GM20000 (cell line): Measurements from ENCODE around the gene E4F1.

Source experiments
- DNase-seq: peaks from one replicate; pipeline ENCODE4 v3.0.0; 2012; ENCODE audit warnings: low spot score
- TF ChIP-seq, protein P1 (sequence below): IDR thresholded peaks from 2 replicates; pipeline ENCODE4 v1.5.1; 2012; ENCODE audit warnings: mild to moderate bottlenecking, control low read depth; ENCODE audit errors: extremely low read depth, missing control alignments

E4F1 gene

DNA sequence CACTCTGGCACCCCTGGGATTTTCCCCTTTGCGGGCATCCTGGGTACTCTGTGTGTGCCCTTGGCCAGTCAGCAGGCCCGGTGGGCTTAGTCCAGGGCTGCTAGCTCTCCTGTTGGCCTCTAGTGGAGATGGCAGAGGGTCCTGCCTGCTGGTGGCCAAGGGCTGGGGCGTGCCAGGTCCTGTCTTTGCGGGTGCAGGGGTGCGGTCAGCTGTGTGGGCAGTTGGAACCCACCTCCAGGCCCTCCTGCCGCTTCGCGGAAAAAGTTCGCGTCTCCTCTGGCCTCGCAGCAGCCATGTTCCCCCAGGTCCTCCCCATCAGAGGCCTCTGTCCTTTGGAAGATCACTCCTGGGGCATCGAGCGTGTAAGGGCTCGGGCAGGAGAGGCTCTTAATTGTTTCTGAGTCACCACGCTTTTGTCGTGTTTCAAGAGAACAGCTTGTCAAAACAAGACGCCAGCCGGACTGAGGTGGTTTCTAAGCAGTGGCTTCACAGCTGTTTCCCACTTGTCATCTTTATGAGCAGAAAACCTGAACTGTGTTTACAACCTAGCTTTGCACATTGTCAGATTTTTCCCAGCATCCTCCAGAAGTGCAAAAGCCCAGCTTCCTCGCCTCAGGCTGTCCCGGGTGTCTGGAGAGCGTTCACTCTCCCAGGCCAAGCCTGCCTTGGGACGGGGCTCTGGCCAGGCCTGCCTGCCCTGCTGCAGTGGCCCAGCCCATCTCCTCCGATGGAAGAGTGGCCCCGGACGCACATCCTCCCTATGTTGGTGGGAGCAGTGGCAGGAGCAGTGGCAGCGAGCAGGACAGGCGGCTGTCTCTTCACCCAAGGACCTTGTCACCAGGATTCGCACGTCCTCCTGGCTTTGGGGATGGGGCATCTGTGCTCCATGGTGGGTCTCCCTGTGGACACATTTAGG, 7.9 kb downstream of the E4F1 start:
- TF ChIP-seq, protein P1, sequence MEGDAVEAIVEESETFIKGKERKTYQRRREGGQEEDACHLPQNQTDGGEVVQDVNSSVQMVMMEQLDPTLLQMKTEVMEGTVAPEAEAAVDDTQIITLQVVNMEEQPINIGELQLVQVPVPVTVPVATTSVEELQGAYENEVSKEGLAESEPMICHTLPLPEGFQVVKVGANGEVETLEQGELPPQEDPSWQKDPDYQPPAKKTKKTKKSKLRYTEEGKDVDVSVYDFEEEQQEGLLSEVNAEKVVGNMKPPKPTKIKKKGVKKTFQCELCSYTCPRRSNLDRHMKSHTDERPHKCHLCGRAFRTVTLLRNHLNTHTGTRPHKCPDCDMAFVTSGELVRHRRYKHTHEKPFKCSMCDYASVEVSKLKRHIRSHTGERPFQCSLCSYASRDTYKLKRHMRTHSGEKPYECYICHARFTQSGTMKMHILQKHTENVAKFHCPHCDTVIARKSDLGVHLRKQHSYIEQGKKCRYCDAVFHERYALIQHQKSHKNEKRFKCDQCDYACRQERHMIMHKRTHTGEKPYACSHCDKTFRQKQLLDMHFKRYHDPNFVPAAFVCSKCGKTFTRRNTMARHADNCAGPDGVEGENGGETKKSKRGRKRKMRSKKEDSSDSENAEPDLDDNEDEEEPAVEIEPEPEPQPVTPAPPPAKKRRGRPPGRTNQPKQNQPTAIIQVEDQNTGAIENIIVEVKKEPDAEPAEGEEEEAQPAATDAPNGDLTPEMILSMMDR, result no peak
- no peak for DNase-seq

DNA sequence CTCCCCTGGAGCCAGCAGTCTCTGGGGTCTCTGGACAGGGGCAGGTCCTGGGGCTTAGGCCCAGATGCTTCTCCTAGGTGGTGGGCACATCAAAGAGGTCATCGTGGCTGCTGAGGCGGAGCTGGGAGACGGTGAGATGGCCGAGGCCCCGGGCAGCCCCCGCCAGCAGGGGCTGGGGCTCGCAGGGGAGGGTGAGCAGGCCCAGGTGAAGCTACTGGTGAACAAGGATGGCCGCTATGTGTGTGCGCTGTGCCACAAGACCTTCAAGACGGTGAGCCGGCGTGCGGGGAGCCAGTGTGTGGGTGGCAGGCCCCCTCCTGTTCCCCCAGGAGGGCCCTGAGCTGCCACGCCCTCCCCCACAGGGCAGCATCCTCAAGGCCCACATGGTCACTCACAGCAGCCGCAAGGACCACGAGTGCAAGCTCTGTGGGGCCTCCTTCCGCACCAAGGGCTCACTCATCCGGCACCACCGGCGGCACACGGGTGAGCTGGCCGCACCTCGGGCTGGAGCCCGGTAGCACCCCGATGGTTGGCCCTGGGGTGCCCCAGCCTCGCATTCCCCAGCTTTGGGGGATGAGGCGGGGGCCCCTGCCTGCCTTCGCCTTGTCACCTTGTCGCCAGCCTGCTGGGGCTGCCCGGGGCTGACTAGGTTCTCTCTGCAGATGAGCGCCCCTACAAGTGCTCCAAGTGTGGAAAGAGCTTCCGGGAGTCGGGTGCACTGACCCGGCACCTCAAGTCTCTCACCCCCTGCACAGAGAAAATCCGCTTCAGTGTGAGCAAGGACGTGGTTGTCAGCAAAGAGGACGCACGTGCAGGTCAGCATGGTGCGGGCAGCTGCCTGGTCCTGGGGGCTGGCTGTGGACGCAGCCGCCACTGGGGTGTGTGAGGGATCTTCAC, 9.0 kb downstream of the E4F1 start:
- DNase-seq, result no peak
- TF ChIP-seq, protein P1, result no peak

DNA sequence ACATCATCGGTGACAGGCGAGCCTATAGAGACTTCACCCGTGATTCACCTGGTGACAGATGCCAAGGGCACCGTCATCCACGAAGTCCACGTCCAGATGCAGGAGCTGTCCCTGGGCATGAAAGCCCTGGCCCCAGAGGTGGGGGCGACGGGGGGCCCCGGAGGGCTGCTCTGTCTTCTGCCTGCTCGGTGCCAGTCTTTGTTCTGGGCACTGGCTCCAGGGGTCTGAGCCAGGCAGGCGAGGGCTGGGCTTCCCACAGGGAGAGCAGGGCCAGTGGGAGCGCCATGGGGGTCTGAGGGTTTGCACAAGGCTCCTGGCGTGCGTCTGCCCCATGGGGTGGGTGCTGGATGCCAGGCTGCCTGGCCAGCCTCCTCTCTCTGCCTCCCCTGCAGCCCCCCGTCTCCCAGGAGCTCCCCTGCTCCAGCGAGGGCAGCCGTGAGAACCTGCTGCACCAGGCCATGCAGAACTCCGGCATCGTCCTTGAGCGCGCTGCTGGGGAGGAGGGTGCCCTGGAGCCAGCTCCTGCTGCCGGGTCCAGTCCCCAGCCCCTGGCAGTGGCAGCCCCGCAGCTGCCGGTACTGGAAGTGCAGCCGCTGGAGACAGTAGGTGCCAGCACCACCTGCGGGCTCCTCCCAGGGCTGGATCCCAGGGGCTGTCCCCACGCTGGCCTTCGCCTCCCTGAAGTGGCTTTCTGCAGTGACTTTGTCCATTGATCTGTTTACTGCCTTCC, 9.8 kb downstream of the E4F1 start:
- TF ChIP-seq, protein P1, result no peak
- no peak for DNase-seq

DNA sequence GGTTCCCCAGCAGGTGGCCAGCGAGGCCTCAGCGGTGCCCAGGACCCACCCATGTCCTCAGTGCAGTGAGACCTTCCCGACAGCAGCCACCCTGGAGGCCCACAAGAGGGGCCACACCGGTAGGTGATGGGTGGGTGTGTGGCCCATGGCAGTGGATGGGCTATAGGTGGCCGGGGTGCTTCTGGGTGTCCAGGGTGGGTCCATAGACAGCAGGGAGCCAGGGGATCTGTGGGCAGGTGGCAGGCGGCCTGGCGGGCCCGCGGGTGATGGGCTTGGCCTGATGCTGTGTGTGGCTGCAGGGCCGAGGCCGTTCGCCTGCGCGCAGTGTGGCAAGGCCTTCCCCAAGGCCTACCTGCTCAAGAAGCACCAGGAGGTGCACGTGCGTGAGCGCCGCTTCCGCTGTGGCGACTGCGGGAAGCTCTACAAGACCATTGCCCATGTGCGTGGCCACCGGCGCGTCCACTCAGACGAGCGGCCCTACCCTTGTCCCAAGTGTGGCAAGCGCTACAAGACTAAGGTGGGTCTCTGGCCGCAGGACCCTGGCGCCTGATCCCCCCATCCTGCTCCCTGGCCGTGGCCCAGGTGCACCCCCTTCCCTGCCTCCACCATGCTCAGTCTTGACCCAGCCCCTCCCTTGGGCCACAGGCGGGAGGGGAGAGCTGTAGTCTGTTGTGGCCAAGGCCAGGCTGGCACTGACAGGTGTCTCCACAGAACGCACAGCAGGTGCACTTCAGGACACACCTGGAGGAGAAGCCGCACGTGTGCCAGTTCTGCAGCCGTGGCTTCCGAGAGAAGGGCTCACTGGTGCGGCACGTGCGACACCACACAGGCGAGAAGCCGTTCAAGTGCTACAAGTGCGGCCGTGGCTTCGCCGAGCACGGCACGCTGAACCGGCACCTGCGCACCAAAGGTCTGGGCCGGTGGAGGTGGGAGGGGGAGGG, 10.8 kb downstream of the E4F1 start:
- TF ChIP-seq, protein P1, result no peak
- no peak for DNase-seq

DNA sequence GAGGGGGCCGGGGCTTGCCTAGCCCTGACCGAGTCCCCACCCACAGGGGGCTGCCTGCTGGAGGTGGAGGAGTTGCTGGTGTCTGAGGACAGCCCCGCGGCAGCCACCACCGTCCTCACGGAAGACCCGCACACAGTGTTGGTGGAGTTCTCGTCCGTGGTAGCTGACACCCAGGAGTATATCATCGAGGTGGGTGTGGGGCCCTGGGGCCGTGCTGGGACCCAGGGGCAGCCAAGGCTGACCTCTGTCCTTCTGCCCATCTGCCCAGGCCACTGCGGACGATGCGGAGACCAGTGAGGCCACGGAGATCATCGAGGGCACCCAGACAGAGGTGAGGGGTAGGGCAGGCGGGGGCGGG, 11.4 kb downstream of the E4F1 start:
- TF ChIP-seq, protein P1, result no peak
- DNase-seq, result no peak

DNA sequence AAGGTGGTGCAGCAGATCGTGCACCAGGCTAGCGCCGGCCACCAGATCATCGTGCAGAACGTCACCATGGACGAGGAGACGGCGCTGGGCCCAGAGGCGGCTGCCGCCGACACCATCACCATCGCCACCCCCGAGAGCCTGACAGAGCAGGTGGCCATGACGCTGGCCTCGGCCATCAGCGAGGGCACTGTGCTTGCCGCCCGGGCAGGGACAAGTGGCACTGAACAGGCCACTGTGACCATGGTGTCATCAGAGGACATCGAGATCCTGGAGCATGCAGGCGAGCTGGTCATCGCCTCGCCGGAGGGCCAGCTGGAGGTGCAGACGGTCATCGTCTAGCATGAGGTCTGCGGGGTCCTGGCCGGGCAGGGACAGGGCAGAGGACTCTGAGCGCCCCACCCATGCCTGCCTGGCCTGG, 11.9 kb downstream of the E4F1 start:
- DNase-seq, result no peak
- TF ChIP-seq, protein P1, result no peak
